ENCODE data around the gene DOK7. TPM values are rescaled to one million over a fixed set of nuclear protein-coding genes. Genes with fewer than 3 reads are reported as not detected.

The DOK7 gene
- total RNA-seq, 1 donor from 2014 or later, result 2.4 TPM

DNA sequence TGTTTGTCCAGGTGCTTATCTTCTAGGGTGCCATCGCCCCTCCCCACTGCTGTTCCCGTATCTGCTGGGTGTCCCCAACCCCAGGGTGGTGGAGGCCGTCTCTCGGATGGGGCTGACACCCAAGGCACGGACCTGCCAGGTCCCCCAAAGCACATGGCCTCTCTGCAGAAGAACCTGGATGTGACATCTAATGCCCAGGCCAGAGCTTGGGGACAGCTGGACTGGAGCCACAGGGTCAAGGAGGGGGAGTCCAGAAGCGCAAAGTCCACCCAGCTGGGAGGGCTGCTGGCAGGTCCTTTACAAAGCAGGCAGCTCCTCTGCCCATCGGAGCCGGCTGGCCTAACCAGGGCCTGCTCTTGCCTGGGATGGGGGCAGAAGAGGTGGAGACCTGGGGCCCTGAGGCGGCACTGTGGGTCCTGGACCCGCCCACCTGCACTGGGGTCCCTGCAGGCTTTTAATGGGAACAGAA, 751 bp upstream of the DOK7 start:
- no peak for DNase-seq (ENCODE audit: low spot score)

DNA sequence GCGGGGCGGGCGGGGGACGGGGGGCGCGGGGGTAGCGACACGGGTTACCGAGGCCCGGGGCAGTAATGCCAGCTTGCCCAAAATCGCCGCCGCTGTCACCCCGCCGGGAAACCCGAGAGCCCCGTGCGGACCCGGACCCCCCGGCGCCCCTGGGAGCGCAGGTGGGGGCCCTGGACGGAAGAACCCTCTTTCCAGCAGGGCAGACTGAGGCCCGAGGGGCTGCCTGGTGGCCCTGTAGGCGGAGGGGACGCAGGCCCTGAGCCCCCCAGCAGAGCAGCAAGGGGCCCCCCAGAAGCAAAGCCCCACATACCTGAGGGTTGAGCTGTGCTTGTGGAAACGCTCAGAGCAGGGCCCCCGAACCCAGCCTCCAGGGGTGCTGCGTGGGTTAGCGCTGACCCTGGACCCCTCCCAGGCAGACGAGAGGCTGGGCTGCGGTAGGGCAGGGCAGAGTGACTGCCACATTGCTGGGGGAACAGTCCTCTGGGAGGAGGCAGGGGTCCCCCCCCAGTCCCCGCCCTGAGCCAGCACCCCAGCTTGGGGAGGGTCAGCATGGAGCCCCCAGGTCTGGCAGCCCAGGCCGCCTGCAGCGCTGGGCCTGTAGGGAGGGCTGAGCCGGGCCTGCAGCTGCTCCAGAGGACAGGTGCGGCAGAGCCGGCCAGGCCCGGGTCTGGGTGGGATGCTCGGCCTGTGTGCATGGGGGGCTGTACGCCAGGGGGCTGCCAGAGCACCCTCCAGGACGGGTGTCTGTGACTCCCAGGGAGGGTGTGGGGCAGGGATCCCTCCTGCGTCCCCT, 646 bp downstream of the DOK7 start:
- DNase-seq (ENCODE audit: low spot score), result no peak

DNA sequence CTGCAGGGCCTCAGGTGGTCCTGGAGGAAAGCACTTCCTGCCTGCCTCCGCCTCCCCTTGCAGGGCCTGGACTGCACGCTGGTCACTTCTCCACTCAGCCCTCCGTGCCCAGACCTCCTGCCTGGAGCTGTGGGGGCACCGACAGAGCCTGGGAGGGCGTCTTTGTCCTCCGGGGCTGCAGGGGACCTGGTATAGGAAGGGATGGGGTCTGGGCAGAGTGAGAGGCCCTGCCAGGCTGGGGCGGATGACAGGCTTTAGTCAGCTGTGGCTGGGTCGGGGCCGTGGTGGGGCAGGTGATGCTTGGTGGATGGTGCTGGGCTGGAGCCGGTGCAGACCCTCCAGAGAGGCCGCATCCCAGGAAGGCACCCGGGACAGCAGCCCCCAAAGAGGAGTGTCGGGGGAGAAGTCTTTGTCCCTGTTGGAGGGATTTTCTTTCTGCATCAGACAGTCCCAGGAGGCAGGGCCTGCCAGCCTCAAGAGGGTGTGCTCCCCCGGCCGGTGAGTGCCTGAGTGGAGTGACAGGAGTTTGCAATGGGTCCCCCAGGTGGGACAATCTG, 1.3 kb downstream of the DOK7 start:
- DNase-seq (ENCODE audit: low spot score), result no peak

DNA sequence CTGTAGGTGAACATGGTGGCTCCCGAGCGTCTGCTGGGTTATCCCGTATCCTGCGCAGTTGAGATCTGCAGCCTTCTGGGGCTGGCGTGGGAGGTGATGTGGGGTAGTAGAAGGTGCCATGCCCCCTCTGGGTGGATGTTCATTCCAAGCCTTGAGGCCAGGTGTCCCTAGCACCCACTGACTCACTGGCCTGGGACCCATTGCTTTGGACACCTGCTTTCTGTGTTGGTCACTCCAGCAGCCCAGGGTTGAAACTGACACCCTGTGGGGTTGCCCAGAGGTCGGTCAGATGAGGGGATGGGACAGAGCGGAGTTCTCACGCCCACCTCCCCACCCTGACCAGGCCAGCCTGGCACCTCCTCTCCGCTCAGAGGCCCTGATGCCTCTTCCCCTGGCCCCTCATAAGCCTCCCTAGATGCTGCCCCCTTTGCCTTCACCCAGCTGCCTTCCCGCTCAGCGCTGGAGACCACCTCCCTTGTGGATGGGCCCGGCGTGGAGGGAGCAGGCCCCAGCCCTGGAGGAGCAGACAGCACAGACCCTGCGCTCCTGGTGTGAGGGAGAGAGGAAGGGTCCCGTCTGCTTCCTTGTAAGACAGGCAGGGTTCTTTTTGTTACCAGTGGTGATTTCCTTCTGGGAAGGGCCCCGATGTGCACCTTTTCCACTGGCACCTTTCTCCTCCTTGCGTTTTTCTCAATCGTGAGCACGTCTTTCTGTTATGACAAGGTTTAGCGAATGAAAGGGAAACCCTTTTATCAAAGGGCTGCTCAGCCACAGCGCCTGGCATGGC, 2.0 kb downstream of the DOK7 start:
- no peak for DNase-seq (ENCODE audit: low spot score)

DNA sequence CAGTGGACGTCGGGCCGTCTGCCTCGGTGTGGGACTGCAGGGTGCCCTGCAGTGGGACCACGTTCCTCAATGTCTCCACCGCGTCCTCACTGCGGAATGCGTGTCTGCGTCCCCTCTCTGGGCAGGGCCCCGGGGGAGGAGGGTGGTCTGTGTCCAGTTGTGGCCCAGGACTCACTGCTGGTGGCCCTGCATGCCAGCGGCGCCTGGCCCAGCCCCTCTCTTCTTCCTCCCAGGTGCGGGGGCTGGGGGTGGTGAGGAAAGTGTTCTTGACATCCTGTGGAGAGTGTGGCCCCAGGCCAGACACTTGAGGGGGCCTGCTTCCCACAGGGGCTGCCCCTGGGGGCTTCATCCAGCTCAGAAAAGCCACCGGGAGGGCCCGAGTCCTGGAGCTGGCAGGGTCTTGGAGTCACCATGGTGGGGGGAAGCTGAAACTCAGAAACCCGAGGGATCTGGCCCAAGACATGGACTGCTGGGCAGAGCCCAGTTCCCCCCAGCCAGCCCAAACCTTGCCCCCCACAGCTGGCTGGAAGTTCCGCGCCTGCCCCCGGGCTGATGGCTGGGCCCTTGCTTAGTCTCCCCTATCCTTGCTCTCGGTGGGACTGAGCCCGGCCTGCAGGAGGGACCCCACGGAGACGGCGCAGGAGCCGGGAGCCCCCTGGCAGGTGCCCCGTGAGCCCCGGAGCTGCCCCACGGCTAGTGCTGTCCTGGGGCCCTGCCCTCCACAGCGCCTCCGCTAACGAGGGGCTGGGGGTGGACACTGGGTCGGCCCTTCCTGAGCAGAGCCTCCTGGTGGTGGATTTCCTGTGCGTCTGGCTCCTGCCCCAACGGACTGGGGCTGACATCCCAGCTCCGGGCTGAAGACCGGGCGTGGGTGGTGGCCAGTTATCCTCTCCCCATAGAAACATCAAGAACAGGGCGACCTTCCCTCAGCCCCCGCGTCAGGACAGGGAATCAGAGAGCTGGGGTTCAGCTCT, 2.9 kb downstream of the DOK7 start:
- DNase-seq (ENCODE audit: low spot score), result no peak

DNA sequence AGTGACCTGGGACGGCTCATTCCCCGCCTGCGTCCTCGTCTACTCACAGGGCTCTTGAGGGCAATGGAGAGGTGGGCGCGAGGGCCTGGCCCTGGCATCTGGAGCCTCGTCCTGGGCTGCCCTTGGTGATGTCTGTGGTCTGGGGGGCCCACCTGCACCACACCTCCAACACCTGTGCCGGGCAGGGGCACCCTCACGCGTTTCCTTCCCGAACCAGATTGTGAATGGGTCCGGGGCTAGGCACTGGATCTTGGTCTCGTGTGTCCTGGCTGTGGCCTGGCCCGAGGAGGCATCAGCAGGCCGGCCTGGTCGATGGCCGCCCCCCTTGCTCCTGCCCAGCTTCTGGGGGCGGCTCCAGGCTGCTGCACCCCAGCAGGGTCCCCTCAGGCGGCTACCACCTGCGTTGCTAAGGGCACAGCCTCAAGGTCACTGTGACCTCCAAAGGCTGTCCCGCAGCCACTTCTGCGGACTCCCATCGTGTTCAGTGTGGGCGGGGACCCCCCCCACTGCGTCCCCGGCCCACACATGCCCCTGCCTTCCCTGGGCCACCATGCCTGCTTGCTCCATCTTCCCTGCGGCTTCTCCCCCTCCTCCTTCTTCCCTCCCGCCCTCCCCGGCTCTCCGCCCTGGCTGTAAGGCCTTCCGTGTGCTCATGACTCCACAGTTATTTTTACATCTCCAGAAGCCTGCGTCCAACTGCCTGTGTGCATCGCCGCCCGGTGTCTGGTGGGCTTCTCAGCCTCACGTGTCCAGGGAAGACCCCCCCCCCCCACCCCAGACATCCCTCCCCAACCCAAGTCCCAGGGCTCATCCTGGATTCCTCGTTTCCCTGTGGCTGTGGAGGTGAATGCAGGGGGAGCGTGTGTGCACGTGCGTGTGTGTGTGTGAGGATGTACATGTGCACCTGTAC, 3.8 kb downstream of the DOK7 start:
- no peak for DNase-seq (ENCODE audit: low spot score)

DNA sequence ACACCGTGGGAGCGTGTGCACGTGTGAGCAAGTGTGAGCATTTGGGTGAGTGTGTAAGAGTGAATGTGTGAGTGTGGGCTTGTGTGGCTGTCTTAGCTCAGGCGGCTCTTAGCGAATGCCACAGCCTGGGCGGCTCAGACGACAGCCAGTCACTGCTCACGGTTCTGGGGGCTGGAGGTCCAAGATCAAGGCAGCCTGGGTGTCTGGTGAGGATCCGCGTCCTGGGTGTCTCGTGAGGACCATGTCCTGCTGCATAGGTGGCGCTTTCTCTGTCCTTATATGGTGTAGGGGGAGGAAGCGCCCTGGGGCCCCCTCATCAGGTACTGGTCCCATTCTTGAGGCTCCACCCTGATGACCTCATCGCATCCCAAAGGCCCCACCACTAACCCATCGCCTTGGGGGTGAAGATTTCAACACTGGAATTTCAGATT, 4.5 kb downstream of the DOK7 start:
- no peak for DNase-seq (ENCODE audit: low spot score)

DNA sequence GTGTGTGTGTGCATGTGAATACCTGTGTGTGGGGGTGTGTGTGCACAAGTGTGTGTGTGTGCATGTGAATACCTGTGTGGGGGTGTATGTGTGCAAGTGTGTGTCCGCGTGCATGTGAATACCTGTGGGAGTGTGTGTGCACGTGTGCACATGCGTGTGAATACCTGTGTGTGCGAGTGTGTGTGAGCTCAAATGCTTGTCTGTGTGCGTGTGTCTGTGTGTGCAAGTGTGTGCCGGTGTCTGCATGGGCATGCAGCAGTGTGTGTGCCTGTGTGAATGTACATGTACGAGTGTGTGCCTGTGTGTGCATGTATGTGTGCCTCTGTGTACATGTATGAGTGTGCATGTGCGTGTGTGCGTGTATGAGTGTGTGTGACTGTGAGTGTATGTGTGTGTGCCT, 5.0 kb downstream of the DOK7 start:
- no peak for DNase-seq (ENCODE audit: low spot score)

DNA sequence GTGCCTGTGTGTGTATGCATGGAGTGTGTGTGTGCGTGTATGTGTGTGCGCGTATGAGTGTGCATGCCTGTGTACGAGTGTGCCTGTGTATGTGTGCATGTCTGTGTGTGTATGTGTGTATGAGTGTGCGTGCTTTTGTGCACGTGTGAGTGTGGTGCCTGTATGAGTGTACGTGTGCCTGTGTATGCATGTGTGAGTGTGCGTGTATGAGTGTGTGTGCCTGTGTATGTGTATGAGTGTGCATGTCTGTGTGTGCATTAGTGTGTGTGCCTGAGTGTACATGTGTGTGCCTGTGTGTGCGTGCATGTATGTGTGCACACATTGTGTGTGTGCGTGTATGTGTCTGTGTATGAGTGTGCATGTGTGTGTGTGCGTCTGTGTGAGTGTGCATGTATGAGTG, 5.7 kb downstream of the DOK7 start:
- no peak for DNase-seq (ENCODE audit: low spot score)

DNA sequence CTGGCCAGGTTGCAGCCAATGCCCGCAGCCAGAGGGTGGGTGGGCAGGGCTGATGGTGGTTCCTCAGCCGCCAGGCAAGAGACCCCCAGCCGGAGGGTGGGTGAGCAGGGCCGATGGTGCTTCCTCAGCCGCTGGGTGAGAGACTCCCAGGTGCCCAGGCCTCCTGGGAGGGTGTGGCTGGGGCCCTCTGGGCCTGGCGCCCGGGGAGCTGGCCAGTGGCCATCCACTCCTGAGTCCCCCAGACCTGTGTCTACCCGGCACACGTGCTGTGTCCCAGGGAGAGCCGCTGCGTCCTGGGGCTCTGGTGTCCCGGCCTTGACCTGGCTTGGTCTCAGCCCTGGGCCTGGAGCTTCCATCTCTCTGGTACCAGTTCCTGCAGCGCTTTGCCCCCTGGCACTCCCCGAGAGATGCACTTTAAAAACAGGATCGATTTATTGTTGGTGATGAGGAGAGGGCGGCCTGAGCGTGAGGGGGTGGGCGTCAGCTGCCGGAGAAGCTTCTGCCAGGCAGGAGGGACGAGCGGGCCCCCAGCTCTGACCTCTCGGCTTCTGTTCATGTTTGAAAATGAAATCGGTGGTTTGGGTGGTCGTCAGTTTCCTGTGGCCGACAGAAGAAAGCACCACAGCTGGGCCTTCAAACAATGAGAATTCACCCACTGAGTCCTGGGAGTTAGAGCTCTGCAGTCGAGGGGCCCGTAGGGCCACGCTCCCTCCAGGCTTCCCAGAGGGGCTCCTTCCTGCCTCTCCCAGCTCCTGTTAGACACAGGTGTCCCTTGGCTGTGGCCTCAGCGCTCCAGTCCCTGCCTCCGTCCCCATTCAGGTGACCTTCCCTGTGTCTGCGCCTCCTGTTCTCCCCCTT, 6.5 kb downstream of the DOK7 start:
- no peak for DNase-seq (ENCODE audit: low spot score)

DNA sequence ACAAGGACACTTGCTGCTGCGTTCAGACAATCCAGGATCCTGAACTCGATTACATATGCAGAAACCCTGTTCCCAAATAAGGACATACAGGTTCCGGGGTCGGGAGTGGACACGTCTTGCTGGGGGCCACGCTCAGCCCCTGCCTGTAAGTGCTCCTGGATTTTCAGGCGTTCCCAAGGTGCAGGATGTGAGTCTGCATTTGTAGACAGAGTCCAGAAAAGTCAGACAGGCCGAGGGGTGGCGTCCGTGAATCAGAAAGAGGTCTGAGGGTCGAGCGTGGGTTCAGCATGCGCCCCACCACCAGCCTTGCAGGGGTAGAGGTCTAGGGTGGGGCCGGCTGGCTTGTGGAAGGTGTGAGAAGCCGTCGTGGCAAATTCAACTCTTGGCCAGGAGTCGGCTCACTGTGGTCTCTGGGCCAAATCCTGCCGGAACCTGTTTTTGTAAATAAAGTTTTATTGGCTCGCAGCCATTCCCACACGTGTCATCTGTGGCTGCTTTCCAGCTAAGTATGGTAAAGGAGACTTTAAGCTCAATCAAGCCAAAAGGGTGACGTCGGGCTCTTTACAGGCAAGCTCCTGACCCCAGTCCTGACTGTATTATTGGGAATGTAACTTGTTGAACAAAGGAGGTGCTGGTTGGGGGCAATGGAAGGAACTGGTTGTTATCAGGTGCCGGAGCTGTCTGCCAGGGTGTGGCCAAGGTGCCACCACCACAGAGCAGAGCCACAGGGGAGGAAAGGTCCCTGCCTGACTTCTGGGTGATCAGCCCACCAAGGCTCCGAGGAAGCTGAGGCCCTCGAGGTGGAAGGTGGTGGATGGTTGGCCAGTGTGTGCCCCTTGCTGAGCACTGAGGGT, 7.4 kb downstream of the DOK7 start:
- no peak for DNase-seq (ENCODE audit: low spot score)

DNA sequence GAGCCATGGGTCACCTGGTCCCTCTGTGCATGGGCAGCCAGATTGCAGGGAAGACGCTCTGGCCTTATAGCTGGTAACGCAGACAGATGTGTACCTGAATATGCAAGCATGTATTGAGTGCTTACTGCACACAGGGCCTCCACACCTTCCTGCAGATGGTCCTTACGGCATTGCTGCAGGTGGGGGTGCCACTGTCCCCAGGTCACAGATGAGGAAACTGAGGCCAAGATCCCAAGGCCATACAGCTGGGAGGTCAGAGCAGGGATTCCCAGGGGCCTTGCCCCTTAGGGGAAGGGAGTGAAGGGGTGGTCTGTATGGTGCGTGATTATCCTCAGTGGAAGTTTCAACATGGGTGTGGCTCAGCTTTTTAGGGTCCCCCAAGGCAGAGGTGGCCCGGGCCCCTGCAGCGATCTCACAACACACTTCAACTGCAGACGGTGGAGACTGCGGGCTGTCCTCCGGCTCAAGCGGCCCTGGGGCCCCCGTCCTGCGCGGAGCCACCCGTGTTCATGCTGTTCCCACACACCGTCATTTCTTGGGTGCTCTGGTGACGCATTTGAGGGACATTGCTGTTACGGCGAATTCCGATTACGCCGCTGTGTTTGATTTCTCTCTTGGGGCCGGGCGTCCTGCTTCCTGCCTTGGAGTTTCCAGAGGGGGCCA, 8.1 kb downstream of the DOK7 start:
- no peak for DNase-seq (ENCODE audit: low spot score)

DNA sequence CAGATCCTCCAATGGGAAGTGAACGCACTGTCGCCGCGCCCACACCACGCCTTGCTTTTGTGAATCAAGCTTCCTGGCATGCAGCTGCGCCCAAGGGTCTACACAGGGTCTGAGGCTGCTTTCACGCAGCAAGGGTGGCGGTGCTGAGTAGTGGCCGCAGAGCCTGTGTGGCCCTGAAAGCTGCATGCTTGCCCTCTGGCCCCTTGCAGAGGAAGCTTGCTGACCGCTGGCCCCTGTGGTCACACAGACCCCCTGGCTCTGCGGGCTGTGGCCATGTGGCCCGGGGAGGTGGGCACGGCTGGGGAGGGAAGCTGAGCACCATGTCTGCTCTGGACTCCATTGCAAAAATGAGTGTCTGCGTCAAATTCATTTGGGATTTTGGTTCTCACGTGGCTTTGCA, 8.8 kb downstream of the DOK7 start:
- no peak for DNase-seq (ENCODE audit: low spot score)

DNA sequence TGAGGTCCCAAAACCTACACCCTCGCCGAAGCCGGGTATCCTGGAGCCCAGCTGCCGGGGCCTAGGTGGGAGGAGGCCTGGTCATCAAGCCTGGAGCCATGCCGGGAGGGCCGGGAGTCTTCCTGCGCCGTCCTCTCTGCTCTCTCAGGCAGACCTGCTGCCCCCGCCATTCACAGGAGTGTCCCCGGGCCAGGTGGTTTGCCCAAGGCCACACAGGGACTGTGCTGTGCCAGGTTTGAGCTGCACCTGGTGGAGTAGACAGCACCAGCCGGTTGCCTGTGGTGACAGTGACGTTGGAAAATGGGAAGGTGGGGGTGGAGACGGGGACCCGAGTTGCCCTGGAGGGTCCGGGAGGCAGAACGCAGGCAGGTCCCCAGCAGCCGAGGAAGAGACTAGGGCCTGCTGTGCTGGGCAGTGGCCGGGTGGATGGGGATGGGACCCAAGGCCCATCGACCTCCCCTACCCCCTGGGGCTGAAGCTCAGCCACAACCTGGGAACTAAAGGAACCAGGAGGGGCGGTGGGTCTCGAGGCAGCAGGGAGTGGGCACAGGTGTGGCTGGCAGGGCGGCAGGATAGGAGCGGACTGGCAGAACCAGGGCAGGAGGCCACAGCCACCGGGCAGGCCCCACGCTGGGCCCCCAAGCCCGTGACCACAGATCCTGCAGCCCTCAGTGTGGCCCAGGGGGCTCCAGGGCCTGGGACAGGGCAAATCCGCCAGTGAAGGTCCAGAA, 9.5 kb downstream of the DOK7 start:
- DNase-seq (ENCODE audit: low spot score), result no peak

DNA sequence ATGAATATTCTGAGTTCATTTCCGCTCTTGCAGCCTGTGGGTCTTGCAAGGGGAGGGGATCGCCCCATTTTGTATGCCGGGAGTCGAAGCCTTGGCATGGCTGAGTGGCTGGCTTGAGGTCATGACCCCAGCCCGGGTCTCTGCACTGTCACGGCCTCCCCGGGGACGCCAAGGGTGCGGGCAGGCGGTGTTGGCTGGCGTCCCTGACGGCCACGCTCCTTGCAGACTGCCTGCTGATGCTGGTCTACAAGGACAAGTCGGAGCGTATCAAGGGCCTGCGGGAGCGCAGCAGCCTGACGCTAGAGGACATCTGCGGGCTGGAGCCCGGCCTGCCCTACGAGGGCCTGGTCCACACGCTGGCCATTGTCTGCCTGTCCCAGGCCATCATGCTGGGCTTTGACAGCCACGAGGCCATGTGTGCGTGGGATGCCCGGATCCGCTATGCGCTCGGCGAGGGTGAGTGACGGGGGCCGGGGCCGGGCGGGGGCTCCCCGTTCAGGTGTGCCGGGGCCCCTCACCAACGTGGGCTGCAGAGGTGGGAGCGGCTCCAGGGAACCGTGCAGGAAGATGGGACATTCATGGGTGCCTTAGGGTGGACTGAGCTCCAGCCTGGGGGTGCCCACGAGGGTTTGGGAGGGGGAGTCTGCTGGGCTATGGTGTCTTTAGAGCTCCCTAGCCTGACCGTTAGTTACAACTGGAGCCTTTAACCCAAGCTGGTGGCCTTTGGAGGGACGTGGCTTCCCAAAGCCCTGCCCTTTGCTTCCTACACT, 10.3 kb downstream of the DOK7 start:
- no peak for DNase-seq (ENCODE audit: low spot score)

DNA sequence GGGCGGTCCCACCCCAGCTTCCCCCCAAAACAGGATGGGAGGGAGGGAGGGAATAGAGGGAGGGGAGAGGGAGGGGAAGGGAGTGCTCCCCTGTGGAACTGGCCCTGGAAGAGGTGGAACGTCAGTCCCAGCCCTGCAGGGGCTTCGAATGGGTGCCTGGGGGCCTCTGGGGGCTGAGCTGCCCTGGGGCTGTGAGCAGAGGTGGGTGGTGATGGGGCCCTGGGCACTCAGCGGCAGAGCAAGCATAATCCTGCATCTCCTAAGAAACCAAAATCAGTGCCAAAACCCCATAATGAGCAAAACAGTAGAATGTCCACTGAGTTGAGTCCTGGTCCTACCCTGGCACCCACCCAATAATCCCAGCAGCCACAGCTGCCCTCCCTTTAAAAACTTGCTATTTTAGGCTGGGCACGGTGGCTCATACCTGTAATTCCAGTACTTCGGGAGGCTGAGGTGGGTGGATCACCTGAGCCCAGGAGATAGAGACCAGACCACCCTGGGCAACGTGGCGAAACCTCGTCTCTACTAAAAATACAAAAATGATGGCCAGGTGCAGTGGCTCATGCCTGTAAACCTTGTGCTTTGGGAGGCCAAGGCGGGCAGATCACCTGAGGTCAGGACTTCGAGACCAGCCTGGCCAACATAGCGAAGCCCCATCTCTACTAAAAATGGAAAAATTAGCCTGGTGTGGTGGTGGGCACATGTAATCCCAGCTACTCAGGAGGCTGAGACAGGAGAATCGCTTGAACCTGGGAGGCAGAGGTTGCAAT, 11.1 kb downstream of the DOK7 start:
- DNase-seq (ENCODE audit: low spot score), result no peak

Data from umbilical cord (tissue), 2 donors.